SW 1271 (cell line): ENCODE results near the gene GIT1.
"Not testable (repeated sequence)": the region's sequence is repeated elsewhere in the genome, so short reads cannot be mapped to it uniquely, and the experiment has no call there.

Experiments used
- DNase-seq, 2 experiments: peaks; one replicate each; lab custom pipeline; 2025; lab: John Stamatoyannopoulos, UW

The GIT1 gene

GRCh38 chr17:29567554-29568330, 21.7 kb downstream of the GIT1 start:
- DNase-seq: peak; percentile 46 to 81

- DNase-seq: no peak
Observed at GRCh38 chr17:29567304-29567553, 22.2 kb downstream of the GIT1 start.

- peak in 1 of 2 experiments; percentile 70 for DNase-seq
Observed at GRCh38 chr17:29566473-29567303, 22.8 kb downstream of the GIT1 start, which contains the start of gene ABHD15. ABHD15 (minus strand) TSS chr17:29567037; CDS start chr17:29566966, 71 bp downstream.

GRCh38 chr17:29565643-29566472, 23.6 kb downstream of the GIT1 start:
- DNase-seq: peak in 1 of 2 experiments; percentile 73

GRCh38 chr17:29563816-29564215, 25.6 kb downstream of the GIT1 start:
- DNase-seq: no peak

GRCh38 chr17:29562615-29563014, 26.8 kb downstream of the GIT1 start:
- no peak for DNase-seq

- no peak for DNase-seq
Observed at GRCh38 chr17:29561554-29562517, 27.6 kb downstream of the GIT1 start.

GRCh38 chr17:29560316-29560715, 29.1 kb downstream of the GIT1 start:
- no peak for DNase-seq

GRCh38 chr17:29559640-29560039, 29.8 kb downstream of the GIT1 start:
- DNase-seq: no peak

- not testable (repeated sequence) for DNase-seq
Observed at GRCh38 chr17:29558139-29558538, 31.3 kb downstream of the GIT1 start.

GRCh38 chr17:29557739-29558116, 31.7 kb downstream of the GIT1 start:
- DNase-seq: no peak

- DNase-seq: no peak
Observed at GRCh38 chr17:29557085-29557738, 32.2 kb downstream of the GIT1 start.

- no peak for DNase-seq
Observed at GRCh38 chr17:29555840-29556239, 33.6 kb downstream of the GIT1 start.

GRCh38 chr17:29549177-29549923, 40.1 kb downstream of the GIT1 start:
- DNase-seq: no peak

- DNase-seq: no peak
Observed at GRCh38 chr17:29546830-29547229, 42.6 kb downstream of the GIT1 start.

- no peak for DNase-seq
Observed at GRCh38 chr17:29546085-29546484, 43.4 kb downstream of the GIT1 start.

GRCh38 chr17:29544066-29544465, 45.4 kb downstream of the GIT1 start:
- DNase-seq: no peak

GRCh38 chr17:29533976-29534375, 55.5 kb downstream of the GIT1 start:
- no peak for DNase-seq

GRCh38 chr17:29526322-29526721, 63.1 kb downstream of the GIT1 start:
- no peak for DNase-seq

- DNase-seq: no peak
Observed at GRCh38 chr17:29524692-29525091, 64.8 kb downstream of the GIT1 start.
